PFSK-1 (cell line): Measurements from ENCODE around the gene BMP4.

Source experiments
- FOXP2 ChIP-seq: optimal IDR thresholded peaks from 2 replicates; pipeline ENCODE3; 2011; ENCODE audit warnings: borderline replicate concordance, control low read depth, inconsistent platforms; ENCODE audit not compliant: insufficient read depth; ENCODE audit errors: extremely low read length, extremely low read depth
- POLR2AphosphoS5 ChIP-seq: IDR thresholded peaks from 2 replicates; pipeline ENCODE4 v1.6.1; 2012; ENCODE audit warnings: low read depth, mild to moderate bottlenecking, control low read depth, low read length, moderate library complexity
- REST ChIP-seq, 2 experiments: IDR thresholded peaks; 2 replicates each; pipeline versions ENCODE4 v1.6.1 to v1.8.0; 2011 to 2012; ENCODE audit warnings: low read depth in 2 of 2, low read length in 2 of 2, control low read depth in 1 of 2, inconsistent platforms in 1 of 2, mild to moderate bottlenecking in 1 of 2, moderate library complexity in 1 of 2; ENCODE audit not compliant: insufficient read depth in 1 of 2
- SIN3A ChIP-seq: IDR thresholded peaks from 2 replicates; pipeline ENCODE4 v1.6.1; 2012; ENCODE audit warnings: mild to moderate bottlenecking, low read length, moderate library complexity, borderline replicate concordance; ENCODE audit not compliant: insufficient read depth
- TAF1 ChIP-seq: IDR thresholded peaks from 2 replicates; pipeline ENCODE4 v1.6.1; 2012; ENCODE audit warnings: low read length, control low read depth, borderline replicate concordance; ENCODE audit not compliant: insufficient read depth

The BMP4 gene

DNA sequence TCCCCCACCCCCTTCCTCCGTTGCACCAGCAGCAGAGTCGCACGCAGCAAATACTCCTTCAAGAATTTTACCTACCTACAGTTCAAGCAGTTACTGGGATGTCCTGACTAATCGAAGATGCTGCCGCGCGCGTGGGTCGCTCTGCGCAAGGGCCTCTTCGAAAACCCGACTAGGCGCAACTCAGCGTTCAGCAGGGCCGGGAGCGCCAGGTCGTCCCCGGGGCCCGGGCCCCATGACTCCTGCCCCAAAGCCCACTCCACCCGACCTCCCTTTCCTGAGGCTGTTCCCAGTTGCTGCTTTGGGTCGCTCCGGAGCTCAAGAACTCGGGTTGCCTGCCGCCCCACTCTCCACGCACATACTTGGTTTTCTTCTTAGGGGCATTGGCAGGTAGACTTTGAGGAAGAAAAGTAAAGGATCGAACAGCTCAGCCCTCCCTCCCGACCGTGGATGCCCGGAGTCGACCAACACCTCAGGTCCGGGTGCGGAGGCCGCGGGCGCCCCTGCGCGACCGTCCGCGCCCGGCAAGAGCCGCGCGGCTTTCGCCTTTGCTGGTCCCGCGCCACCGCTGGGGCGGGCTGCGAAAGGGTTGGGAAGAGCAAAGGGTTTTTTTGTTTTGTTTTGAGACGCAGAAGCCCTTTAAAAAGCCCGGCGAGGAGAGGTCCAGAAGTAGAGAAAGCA is 1.9 kb downstream of the BMP4 start:
- TF ChIP-seq SIN3A (no peak), TAF1 (no peak)

DNA sequence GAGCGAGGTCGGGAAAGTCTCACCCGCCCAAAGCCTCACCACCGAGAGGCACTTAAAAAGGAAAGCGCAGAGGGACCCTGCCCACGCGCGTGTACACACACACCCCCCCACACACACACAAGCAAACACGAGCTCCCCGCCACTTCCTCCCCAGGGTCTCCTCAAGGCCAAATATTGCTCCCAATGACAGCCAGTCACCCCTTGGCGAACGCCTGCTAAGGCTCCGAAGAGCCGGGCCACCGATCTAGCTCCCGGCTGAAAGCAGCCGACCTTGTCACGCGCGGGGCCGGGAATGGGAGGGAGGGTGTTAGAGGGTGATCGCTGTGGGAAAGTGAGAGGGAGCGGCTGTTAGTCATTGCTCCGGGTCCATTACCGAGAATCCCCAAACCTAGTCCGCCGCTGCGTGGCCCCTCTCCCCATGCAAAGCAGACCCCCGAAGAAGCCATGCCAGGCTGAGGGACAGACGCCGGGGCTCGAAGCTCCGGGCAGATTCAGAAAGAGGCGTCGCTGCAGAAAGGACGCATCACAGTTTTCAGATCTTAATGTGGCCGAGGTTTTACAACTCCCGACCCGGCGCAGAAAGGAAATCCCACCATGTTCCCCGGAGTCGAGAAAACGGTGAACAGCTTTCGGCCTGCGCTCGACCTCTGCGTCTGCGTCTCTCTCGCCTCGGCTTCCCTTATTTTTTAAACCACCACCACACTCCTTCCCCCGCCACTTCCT is 2.6 kb downstream of the BMP4 start:
- TF ChIP-seq REST (IDR thresholded peaks at IDR 0.05; ENCODE audit: insufficient read depth in 1 of 2, low read depth in 2 of 2, low read length in 2 of 2) (no peak), SIN3A (no peak)

DNA sequence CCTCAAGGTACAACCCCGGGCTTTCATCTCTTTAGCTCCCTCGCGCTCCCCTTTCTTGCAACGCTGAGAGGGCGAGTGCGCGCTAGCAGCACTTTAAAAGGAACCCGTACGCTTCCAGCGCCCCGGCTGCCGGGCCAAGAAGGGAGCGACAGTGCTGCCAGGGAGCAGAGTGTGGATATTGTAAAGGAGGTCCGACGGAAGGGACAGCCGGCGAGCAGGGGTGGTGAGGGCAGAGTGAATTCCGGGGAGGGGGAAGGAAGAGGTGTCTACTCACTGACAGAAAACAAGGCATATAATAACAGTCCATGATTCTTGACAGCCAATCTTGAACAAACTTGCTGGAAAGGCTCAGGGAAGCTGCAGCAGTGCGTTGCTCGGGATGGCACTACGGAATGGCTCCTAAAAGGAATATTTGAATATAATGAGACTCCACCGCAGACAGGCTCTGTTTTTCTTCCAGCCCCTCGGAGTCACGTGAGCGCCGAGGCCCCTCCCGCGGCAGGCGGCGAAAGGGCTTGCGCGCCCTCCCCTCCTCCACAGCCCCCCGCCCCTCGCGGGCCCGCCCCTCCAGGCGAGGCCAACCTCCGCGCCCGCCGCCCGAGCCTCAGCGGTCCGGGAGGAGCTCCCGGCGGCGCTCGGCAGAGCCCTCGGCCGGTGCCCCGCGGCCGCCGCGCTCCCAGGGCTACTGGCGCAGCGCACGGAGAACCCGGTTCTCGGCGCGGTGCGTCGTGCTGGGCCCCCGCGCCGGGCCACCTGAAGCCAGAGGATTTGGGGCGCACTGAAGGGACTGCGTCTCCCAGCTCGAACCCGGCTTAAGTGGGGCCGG is 3.4 kb downstream of the BMP4 start:
- TF ChIP-seq SIN3A (no peak), POLR2AphosphoS5 (no peak), FOXP2 (no peak), TAF1 (no peak), REST (IDR thresholded peaks at IDR 0.05; ENCODE audit: insufficient read depth in 1 of 2, low read depth in 2 of 2, low read length in 2 of 2) (no peak)

- TF ChIP-seq POLR2AphosphoS5 = no peak
- TF ChIP-seq REST (IDR thresholded peaks at IDR 0.05; ENCODE audit: insufficient read depth in 1 of 2, low read depth in 2 of 2, low read length in 2 of 2) = no peak
- no peak for TF ChIP-seq SIN3A
- no peak for TF ChIP-seq FOXP2
- TF ChIP-seq TAF1 = no peak
Measured at GRCh38 chr14:53952533-53952932, 4.1 kb downstream of the BMP4 start.

- TF ChIP-seq POLR2AphosphoS5 (no peak), FOXP2 (no peak), SIN3A (no peak), REST (IDR thresholded peaks at IDR 0.05; ENCODE audit: insufficient read depth in 1 of 2, low read depth in 2 of 2, low read length in 2 of 2) (no peak), TAF1 (no peak)
Measured at GRCh38 chr14:53951627-53952303, 4.9 kb downstream of the BMP4 start.
